K562 (cell line): ENCODE measurements around the gene PPP2R1B. TPM values are rescaled to one million over a fixed set of nuclear protein-coding genes. Genes with fewer than 3 reads are reported as not detected.

Experiments
- CREB3L1 ChIP-seq: fragments of 450-650 bp; IDR thresholded peaks from 2 replicates; pipeline ENCODE4 v1.6.1; 2014; ENCODE audit warnings: low read depth, mild to moderate bottlenecking, moderate library complexity, borderline replicate concordance
- E2F6 ChIP-seq, 2 experiments: IDR thresholded peaks; 2 replicates each; pipeline ENCODE4 v1.6.1; 2011; ENCODE audit warnings: borderline replicate concordance in 1 of 2, control low read depth in 1 of 2, low read depth in 1 of 2, low read length in 1 of 2, mild to moderate bottlenecking in 1 of 2, mixed read lengths in 1 of 2, moderate library complexity in 1 of 2; ENCODE audit not compliant: insufficient read depth in 1 of 2, insufficient read length in 1 of 2, poor library complexity in 1 of 2, severe bottlenecking in 1 of 2; ENCODE audit errors: extremely low read depth in 1 of 2
- HMBOX1 ChIP-seq: sonication (generic); IDR thresholded peaks from 2 replicates; pipeline ENCODE4 v1.6.1; 2016
- KDM5B ChIP-seq: fragments of 200-600 bp; sonication (generic); IDR thresholded peaks from 2 replicates; pipeline ENCODE4 v1.6.1; 2012; ENCODE audit warnings: low read depth, mild to moderate bottlenecking, moderate library complexity, low read length, control low read depth, inconsistent platforms; ENCODE audit not compliant: insufficient replicate concordance
- MAZ ChIP-seq, 2 experiments: fragments of 450-650 bp in 1 of 2; sonication (generic) in 1 of 2; formaldehyde crosslinking; IDR thresholded peaks in 1 of 2; conservative IDR thresholded peaks in 1 of 2; 2 replicates each; pipeline versions ENCODE4 v1.4.0 to v1.5.0; 2020; ENCODE audit warnings: mild to moderate bottlenecking in 1 of 2, missing genetic modification reagents in 1 of 2
- MCM7 ChIP-seq, 2 experiments: fragments of 450-650 bp; IDR thresholded peaks; 2 replicates each; pipeline ENCODE4 v1.6.1; 2016 to 2018
- RBBP5 ChIP-seq: fragments of 200-600 bp; sonication (generic); IDR thresholded peaks from 2 replicates; pipeline ENCODE4 v1.6.1; 2012; ENCODE audit warnings: borderline replicate concordance, mild to moderate bottlenecking, low read length, control low read depth, inconsistent platforms; ENCODE audit not compliant: insufficient read depth, poor library complexity, severe bottlenecking
- RNF219 ChIP-seq: fragments of 250-450 bp; sonication (Bioruptor Pico); IDR thresholded peaks from 2 replicates; pipeline ENCODE4 v1.5.0; 2022; ENCODE audit warnings: mild to moderate bottlenecking
- TFE3 ChIP-seq: fragments of 450-650 bp; formaldehyde crosslinking; IDR thresholded peaks from 2 replicates; pipeline ENCODE4 v1.4.0; 2020; ENCODE audit warnings: mild to moderate bottlenecking, mixed read lengths
- UBTF ChIP-seq, 2 experiments: IDR thresholded peaks; 2 replicates each; pipeline ENCODE4 v1.6.1; 2012; ENCODE audit warnings: improper control_type of control experiment in 2 of 2, low read depth in 2 of 2, low read length in 2 of 2, borderline replicate concordance in 1 of 2
- ZC3H8 ChIP-seq: fragments of 450-650 bp; IDR thresholded peaks from 2 replicates; pipeline ENCODE4 v1.6.1; 2017
- ZNF316 ChIP-seq: fragments of 450-650 bp; IDR thresholded peaks from 2 replicates; pipeline ENCODE4 v1.6.1; 2016
- ZNF76 ChIP-seq: fragments of 250-450 bp; sonication (Bioruptor Pico); IDR thresholded peaks from 2 replicates; pipeline ENCODE4 v1.4.0; 2020; ENCODE audit warnings: mild to moderate bottlenecking, moderate library complexity, borderline replicate concordance
- polyA plus RNA-seq, 8 experiments: library from polyadenylated mRNA; depleted of rRNA in 4 of 8; stranded (reverse) in 5 of 8; unstranded in 3 of 8; fragments of >200 nt; fragmentation: Nextera tagmentation in 2 of 8; fragmentation: Illumina TruSeq in 1 of 8; extraction: Ambion mirVana in 2 of 8; extraction: Trizol in 1 of 8; gene quantifications; 2 replicates each; pipeline versions ENCODE4 v1.2.1 to v1.2.3, GENCODE V29; 2011 to 2014; ENCODE audit warnings: inconsistent platforms in 1 of 8, missing spikeins in 1 of 8
- total RNA-seq, 7 experiments: library from RNA; depleted of rRNA in 6 of 7; stranded (reverse); fragments of >200 nt in 6 of 7; fragmentation: Illumina TruSeq in 2 of 7; extraction: Trizol in 2 of 7; gene quantifications; 2 replicates each; pipeline versions ENCODE4 v1.2.1 to v1.2.3, GENCODE V29; 2011 to 2021; ENCODE audit warnings: low replicate concordance in 1 of 7

The PPP2R1B gene
- total and polyA plus RNA-seq, 9 of the 15 experiments (the other 6 are each of a cell fraction or from before 2014, with no cell fraction given) = 24.6 to 68.5 (median 39.8) TPM

GRCh38 chr11:111765984-111766833 lies at the start of gene PPP2R1B (continued):
- TF ChIP-seq KDM5B (peak; percentile 88), E2F6 (IDR thresholded peaks at IDR 0.05; ENCODE audit: borderline replicate concordance in 1 of 2, extremely low read depth in 1 of 2, insufficient read depth in 1 of 2, insufficient read length in 1 of 2, low read depth in 1 of 2, low read length in 1 of 2, poor library complexity in 1 of 2, severe bottlenecking in 1 of 2) (peak; percentile 5 to 63), TFE3 (no peak), MAZ (CRISPR knock-in tag; conservative IDR thresholded peaks at IDR 0.05 in 1 of 2, IDR thresholded peaks at IDR 0.05 in 1 of 2) (peak; percentile 19 to 37; a peak in 2 of 4 replicates), MCM7 (IDR thresholded peaks at IDR 0.05) (no peak), RNF219 (CRISPR knock-in tag) (no peak), UBTF (IDR thresholded peaks at IDR 0.05; ENCODE audit: borderline replicate concordance in 1 of 2, low read depth in 2 of 2, low read length in 2 of 2) (peak in 1 of 2 experiments; percentile 33; a peak in 1 of 4 replicates), CREB3L1 (no peak), ZNF76 (CRISPR knock-in tag) (no peak), RBBP5 (peak; percentile 96), HMBOX1 (0 out of 2 replicates have a peak, but pooled peaks have one; percentile 9), ZC3H8 (no peak), ZNF316 (0 out of 2 replicates have a peak, but pooled peaks have one; percentile 1)
